Lower leg skin (tissue), 3 donors: ENCODE results near the gene IVD.

Source experiments
- CTCF ChIP-seq, 3 donors: fragments of 450-650 bp; IDR thresholded peaks; one replicate each; pipeline ENCODE4 v1.5.1; 2016; ENCODE audit warnings: antibody characterized with exemption in 3 of 3, mild to moderate bottlenecking in 3 of 3, moderate library complexity in 2 of 3
- POLR2A ChIP-seq, 2 donors: fragments of 450-650 bp; IDR thresholded peaks; one replicate each; pipeline ENCODE4 v1.6.1; 2016 to 2017; ENCODE audit warnings: antibody characterized with exemption in 2 of 2, mild to moderate bottlenecking in 1 of 2, moderate library complexity in 1 of 2

GRCh38 chr15:40449275-40449674, 43.7 kb downstream of the IVD start:
- TF ChIP-seq CTCF (IDR thresholded peaks at IDR 0.05) (no peak), POLR2A (IDR thresholded peaks at IDR 0.05) (no peak)
